ENCODE data around the gene FBXO27.
"Not testable (repeated sequence)": the region's sequence is repeated elsewhere in the genome, so short reads cannot be mapped to it uniquely, and the experiment has no call there.

FBXO27 gene

GRCh38 chr19:38989066-38989605 is 43.2 kb downstream of the FBXO27 start:
- no peak overlapping the region for H3K4me3 ChIP-seq (ENCODE audit: low read depth, low read length)

GRCh38 chr19:38988627-38989026 is 43.7 kb downstream of the FBXO27 start:
- H3K4me3 ChIP-seq (ENCODE audit: low read depth, low read length) = not testable (repeated sequence)

- H3K4me3 ChIP-seq (ENCODE audit: low read depth, low read length) = not testable (repeated sequence)
Observed at GRCh38 chr19:38987745-38988144, 44.6 kb downstream of the FBXO27 start.

- no peak overlapping the region for H3K4me3 ChIP-seq (ENCODE audit: low read depth, low read length)
Observed at GRCh38 chr19:38985262-38985661, 47.1 kb downstream of the FBXO27 start.

- no peak overlapping the region for H3K4me3 ChIP-seq (ENCODE audit: low read depth, low read length)
Observed at GRCh38 chr19:38980583-38981374, 51.6 kb downstream of the FBXO27 start.

GRCh38 chr19:38979812-38980211 is 52.5 kb downstream of the FBXO27 start:
- no peak overlapping the region for H3K4me3 ChIP-seq (ENCODE audit: low read depth, low read length)

- H3K4me3 ChIP-seq (ENCODE audit: low read depth, low read length) = no peak overlapping the region
Observed at GRCh38 chr19:38978326-38978689, 54.0 kb downstream of the FBXO27 start.

GRCh38 chr19:38977445-38978325 is 54.7 kb downstream of the FBXO27 start:
- H3K4me3 ChIP-seq (ENCODE audit: low read depth, low read length) = no peak overlapping the region

- peak overlapping the region; percentile 57 for H3K4me3 ChIP-seq (ENCODE audit: low read depth, low read length)
Observed at GRCh38 chr19:38975861-38976271, 56.5 kb downstream of the FBXO27 start.

GRCh38 chr19:38975214-38975860 is 57.0 kb downstream of the FBXO27 start, which contains the start of gene FBXO17:
TSS of gene FBXO17 (minus strand) at chr19:38975742. CDS start at chr19:38950319, 25,423 bp downstream.
- H3K4me3 ChIP-seq (ENCODE audit: low read depth, low read length) = peak within 1 kb of the TSS; percentile 78

- H3K4me3 ChIP-seq (ENCODE audit: low read depth, low read length) = peak overlapping the region; percentile 78
Observed at GRCh38 chr19:38974624-38975213, 57.6 kb downstream of the FBXO27 start.
